Activated naive CD8-positive, alpha-beta T cell (primary cell): ENCODE data around the gene TRIAP1.
"Not testable (repeated sequence)": the region's sequence is repeated elsewhere in the genome, so short reads cannot be mapped to it uniquely, and the experiment has no call there.

Experiments
- H3K27ac Mint-ChIP-seq: one replicate; pipeline ENCODE4 v1.8.0; 2021; ENCODE audit warnings: mixed read lengths
- H3K27me3 Mint-ChIP-seq: one replicate; pipeline ENCODE4 v1.8.0; 2021; ENCODE audit warnings: mixed read lengths
- H3K36me3 Mint-ChIP-seq: one replicate; pipeline ENCODE4 v1.8.0; 2021; ENCODE audit warnings: mixed read lengths
- H3K4me1 Mint-ChIP-seq: one replicate; pipeline ENCODE4 v1.8.0; 2021; ENCODE audit warnings: low read depth, mixed read lengths
- H3K4me3 Mint-ChIP-seq: one replicate; pipeline ENCODE4 v1.8.0; 2021; ENCODE audit warnings: mild to moderate bottlenecking, mixed read lengths
- H3K9me3 Mint-ChIP-seq: one replicate; pipeline ENCODE4 v1.8.0; 2021; ENCODE audit warnings: low read depth, mixed read lengths

TRIAP1 gene

DNA sequence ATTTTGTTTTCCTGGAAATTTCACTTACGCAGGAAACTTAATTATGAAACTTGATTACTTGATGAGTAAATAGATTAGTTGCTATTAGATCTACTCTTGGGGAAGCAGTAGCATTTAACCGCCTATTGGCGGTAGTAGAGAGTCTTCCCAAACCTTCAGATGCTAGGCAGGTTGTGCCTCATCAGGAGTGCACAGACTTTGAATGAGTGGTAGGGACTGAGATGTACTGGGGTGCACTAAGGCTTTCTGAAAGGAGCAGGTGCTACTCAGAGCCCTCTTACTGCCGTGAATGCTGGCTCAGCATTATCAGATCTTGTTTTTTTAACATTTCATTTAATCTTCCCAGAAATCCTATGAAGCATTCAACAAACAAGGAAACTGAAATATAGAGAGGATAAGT is 7.8 kb upstream of the TRIAP1 start:
- peaks cover 14% of the 10 kb centered on the region for H3K4me1 Mint-ChIP-seq
- no peaks in the 10 kb centered on the region for H3K27me3 Mint-ChIP-seq
- H3K4me3 Mint-ChIP-seq = no peak overlapping the region
- no peak overlapping the region for H3K27ac Mint-ChIP-seq
- no peaks in the 10 kb centered on the region for H3K36me3 Mint-ChIP-seq
- H3K9me3 Mint-ChIP-seq = no peaks in the 10 kb centered on the region

DNA sequence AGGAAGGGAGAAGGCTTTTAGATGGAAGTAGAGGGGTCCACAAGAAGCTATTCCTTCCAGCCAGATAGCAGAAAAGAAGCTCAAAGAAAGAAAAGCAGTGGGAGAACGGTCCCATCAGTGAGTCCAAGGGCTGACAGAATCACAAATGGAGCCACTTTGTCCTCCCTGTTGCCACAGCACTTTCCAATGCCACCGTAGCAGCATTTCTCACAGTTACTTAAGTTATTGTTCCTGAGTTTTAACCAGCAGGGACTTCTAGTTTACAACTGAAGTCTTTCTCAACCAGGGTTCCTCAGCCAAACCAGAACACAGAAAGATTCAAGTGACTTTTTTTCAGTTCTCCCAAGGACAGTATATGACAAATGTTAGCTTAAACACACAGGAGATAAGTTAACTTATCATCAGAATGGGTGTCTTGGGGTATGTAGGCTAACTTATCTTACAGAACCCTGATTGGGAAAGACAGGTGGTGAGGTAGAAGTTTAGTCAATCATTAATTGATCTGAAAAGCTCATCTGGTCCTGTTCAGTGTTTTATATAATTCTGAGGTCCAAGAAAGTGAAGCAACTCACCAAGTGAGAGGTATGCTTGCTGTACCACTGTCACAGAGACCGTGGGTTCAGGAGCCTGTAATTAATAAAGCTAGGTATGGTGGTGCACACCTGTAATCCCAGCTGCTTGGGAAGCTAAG is 7.0 kb upstream of the TRIAP1 start:
- H3K27ac Mint-ChIP-seq = no peak overlapping the region
- H3K4me1 Mint-ChIP-seq = peaks cover 14% of the 10 kb centered on the region
- no peaks in the 10 kb centered on the region for H3K27me3 Mint-ChIP-seq
- no peaks in the 10 kb centered on the region for H3K9me3 Mint-ChIP-seq
- no peak overlapping the region for H3K4me3 Mint-ChIP-seq
- H3K36me3 Mint-ChIP-seq = no peaks in the 10 kb centered on the region

DNA sequence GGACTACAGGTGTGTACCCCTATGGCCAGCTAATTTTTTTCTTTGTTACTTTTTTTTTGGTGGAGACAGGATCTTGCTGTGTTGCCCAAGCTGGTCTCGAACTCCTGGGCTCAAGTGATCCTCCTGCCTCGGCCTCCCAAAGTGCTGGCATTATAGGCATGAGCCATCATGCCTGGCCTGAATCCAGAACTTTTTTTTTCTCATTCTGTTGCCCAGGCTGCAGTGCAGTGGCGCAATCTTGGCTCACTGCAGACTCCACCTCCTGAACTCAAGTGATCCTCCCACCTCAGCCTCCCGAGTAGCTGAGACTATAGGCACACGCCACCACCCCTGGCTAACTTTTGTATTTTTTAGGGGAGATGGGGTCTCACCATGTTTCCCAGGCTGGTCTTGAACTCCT is 6.3 kb upstream of the TRIAP1 start:
- H3K4me1 Mint-ChIP-seq = peaks cover 17% of the 10 kb centered on the region
- not testable (repeated sequence) for H3K4me3 Mint-ChIP-seq, H3K9me3 Mint-ChIP-seq, H3K27ac Mint-ChIP-seq, H3K27me3 Mint-ChIP-seq, H3K36me3 Mint-ChIP-seq

DNA sequence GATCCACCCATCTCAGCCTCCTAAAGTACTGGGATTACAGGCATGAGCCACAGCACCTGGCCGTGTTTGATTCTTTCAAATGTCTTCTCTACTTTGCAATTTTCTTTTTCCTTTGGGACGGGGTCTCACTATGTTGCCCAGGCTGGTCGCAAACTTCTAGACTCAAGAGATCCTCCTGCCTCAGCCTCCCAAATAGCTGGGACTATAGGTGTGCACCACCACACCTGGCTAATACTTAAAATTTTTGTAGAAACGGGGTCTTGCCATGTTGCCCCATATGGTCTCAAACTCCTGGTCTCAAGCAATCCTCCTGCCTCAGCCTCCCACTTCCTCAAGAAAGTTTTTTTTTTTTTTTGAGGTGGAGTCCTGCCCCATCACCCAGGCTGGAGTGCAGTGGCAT is 1.8 kb upstream of the TRIAP1 start:
- no peak overlapping the region for H3K27ac Mint-ChIP-seq
- H3K9me3 Mint-ChIP-seq = no peaks in the 10 kb centered on the region
- peaks cover 3% of the 10 kb centered on the region for H3K36me3 Mint-ChIP-seq
- H3K4me1 Mint-ChIP-seq = peaks cover 34% of the 10 kb centered on the region
- H3K27me3 Mint-ChIP-seq = no peaks in the 10 kb centered on the region
- peak overlapping the region; percentile 97 for H3K4me3 Mint-ChIP-seq

DNA sequence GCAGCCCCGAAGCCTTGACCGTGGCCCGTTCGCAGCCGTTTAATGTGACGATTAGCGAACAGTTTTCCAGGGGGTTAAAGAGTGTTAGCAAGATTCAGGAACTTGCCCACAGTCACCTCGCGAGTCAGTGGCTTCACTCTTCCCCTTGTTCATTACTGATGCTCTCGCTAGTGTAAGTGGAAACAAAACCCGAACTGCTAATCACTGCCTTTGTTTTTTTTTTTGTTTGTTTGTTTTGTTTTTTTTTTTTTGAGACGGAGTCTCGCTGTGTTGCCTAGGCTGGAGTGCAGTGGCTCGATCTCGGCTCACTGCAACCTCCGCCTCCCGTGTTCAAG is 627 bp upstream of the TRIAP1 start:
- peak overlapping the region; percentile 97 for H3K4me3 Mint-ChIP-seq
- not testable (repeated sequence) for H3K9me3 Mint-ChIP-seq, H3K36me3 Mint-ChIP-seq, H3K27me3 Mint-ChIP-seq
- peaks cover 38% of the 10 kb centered on the region for H3K4me1 Mint-ChIP-seq
- H3K27ac Mint-ChIP-seq = peak overlapping the region; percentile 98

DNA sequence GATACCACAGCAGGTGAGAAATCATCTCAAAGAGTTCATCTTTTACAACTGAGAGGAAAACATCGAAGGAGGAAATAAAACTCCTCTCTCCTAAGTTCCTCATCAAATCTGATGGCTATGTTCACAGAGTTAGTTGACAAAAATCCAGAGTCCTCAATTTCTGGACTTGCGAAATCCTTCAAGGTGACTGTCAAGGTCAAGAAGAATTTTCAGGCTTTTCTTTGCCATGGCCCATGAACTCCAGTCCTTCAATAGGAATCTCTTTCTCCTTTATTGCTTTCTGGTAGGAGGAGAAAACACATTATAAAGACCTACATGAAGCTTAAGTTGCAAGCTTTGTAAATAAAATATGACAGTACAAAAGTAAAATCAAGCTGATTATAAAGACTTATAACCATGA is 1.5 kb downstream of the TRIAP1 start:
- Mint-ChIP-seq H3K9me3 (no peaks in the 10 kb centered on the region), H3K27me3 (no peaks in the 10 kb centered on the region), H3K4me1 (peaks cover 46% of the 10 kb centered on the region), H3K36me3 (peaks cover 3% of the 10 kb centered on the region), H3K27ac (peak overlapping the region; percentile 98), H3K4me3 (peak overlapping the region; percentile 97)

DNA sequence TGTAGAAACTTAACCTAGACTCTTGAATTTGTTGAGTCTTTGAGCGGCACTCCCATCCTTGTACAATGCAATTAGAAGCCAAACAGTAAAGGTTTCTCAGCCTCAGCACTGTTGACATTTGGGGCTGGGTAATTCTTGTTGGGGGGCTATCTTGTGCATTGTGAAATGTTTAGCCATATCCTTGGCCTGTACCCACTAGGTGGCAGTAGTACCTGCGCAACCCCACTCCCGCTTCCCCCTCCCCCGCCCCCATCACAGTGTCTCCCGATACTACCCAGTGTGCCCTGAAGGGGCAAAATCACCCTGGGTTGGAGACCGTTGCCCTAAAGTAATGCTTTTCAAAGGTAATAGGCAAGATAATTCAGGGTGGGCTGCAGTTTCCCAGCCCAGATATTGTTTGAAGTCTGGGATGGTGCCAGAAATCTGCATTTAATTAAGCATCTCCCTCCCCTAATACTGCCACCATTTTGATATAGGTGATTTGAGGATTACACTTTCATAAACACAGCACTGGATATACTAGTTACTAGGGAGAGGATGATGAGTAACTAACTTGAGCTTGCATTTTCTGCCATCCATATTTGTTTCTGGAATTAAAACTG is 6.4 kb downstream of the TRIAP1 start:
- no peaks in the 10 kb centered on the region for H3K27me3 Mint-ChIP-seq
- H3K27ac Mint-ChIP-seq = no peak overlapping the region
- no peaks in the 10 kb centered on the region for H3K9me3 Mint-ChIP-seq
- H3K36me3 Mint-ChIP-seq = peaks cover 3% of the 10 kb centered on the region
- H3K4me1 Mint-ChIP-seq = peaks cover 45% of the 10 kb centered on the region
- peak overlapping the region; percentile 73 for H3K4me3 Mint-ChIP-seq

DNA sequence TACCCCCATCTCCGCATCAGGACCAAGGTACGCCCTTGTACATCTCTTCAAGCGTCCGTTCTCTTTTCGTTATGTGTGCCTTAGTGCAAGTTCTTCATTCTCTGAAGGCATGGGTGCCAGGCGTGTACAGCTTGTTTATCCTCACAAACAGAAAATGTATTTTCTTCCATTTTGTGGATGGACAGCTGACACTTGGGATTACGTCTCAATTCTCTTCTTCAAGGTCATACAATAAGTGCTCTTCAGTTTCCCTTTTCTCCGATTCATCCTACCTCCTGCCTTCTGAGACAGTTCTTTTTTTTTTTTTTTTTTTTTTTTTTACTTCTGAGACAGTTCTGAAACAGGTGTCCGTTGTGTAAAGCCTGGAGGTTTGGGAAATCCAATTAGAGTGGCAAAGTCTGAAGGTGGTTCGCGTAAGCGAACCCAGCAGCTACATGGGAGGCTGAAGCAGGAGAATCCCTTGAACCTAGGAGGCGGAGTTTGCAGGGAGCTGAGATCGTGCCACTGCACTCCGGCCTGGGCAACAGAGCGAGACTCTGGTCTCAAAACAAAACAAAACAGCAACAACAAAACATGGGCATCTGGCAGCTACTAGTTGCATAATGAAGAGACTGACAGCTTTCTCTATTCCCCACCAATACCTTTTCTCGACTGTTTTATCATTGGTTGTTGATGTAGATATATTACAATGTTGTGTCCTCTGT is 7.5 kb downstream of the TRIAP1 start:
- Mint-ChIP-seq H3K36me3 (no peaks in the 10 kb centered on the region), H3K4me3 (peak overlapping the region; percentile 99), H3K9me3 (no peaks in the 10 kb centered on the region), H3K27ac (peak overlapping the region; percentile 98), H3K27me3 (no peaks in the 10 kb centered on the region), H3K4me1 (peaks cover 34% of the 10 kb centered on the region)

DNA sequence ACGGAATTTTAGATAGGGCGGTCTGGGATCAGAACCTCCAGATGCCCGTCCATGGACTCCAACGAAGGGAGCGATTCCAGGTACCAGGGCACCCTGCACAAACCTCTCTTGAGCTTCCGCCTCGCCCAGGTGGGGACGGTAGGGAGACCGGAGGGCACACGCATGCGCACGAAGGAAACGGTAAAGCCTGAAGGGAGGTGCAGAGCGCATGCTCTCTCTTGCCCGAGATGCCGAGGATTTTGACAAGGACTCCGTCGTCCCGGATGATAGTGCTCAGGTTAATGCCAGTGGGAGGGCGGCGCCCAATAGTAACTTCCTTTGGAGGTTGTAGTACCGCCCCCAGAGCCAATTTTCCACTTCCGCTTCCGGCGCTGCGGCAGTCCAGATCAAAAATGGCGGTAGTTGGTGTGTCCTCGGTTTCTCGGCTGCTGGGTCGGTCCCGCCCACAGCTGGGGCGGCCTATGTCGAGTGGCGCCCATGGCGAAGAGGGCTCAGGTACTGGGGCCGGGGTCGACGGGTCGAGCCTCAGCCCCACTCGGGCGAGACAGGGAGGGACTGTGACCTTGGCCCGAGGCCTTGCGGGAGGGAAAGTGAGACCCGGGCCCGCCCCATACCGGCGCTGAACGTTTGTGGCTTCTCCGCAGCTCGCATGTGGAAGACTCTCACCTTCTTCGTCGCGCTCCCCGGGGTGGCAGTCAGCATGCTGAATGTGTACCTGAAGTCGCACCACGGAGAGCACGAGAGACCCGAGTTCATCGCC is 8.3 kb downstream of the TRIAP1 start, which contains the start of gene COX6A1:
Gene COX6A1, plus strand, starts transcription at position 379 of the 760 bp plus-strand sequence. Its CDS starts 14 bp downstream, at position 393.
- Mint-ChIP-seq H3K27me3 (no peaks in the 10 kb centered on the region), H3K36me3 (no peaks in the 10 kb centered on the region), H3K9me3 (no peaks in the 10 kb centered on the region), H3K27ac (peak within 1 kb of the TSS; percentile 98), H3K4me3 (peak within 1 kb of the TSS; percentile 99), H3K4me1 (peaks cover 33% of the 10 kb centered on the region)

DNA sequence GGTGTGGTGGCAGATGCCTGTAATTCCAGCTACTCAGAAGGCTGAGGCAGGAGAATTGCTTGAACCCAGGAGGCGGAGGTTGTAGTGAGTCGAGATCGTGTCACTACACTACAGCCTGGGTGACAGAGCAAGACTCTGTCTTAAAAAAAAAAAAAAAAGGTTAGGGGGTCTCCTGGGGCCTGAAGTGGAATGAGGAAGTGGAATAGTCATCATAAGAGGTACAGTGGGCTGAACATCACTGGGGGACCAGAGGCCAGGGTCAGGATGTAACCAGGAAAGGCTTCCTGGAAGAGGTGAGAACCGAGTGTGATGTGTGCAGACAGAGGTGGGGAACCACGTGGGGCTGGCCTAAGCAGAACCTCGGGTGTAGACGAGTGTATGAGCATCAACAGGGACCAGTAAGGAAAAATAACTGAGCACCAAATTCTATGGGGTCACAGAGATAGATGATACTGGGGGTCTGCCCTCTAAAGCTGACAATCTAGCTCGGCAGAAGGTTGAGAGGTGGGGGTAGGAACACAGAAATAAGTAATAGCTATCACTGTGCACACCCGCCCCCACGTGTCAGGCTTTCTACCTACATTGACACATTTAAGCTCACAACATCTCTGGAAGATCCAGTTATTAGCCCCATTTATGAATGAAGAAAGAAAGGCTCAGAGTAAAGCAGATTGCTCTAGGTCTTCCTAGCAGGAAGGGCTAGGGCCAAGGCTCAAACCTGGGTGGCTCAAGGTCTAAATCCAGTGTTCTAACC is 13.2 kb downstream of the TRIAP1 start:
- H3K27me3 Mint-ChIP-seq = no peaks in the 10 kb centered on the region
- H3K4me1 Mint-ChIP-seq = peaks cover 11% of the 10 kb centered on the region
- H3K9me3 Mint-ChIP-seq = no peaks in the 10 kb centered on the region
- H3K36me3 Mint-ChIP-seq = no peaks in the 10 kb centered on the region
- H3K27ac Mint-ChIP-seq = no peak overlapping the region
- no peak overlapping the region for H3K4me3 Mint-ChIP-seq

DNA sequence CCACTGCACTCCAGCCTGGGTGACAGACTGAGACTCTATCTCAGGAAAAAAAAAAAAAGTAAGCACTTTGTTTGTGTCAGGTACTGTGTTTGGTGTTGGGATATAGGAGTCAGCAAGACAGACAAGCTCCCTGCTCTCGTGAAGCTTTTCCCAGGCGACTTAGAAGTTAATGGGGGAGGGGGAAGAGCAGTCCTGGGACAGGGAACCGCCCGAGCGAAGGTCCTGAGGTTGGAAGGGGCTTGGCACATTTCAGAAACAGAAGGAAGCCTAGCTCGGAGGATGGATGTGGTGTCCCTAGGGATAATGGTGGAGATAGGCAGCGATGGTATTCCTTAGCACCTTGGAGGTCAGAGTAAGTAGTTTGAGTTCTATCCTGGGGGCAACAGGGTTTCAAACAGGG is 16.8 kb downstream of the TRIAP1 start:
- no peaks in the 10 kb centered on the region for H3K27me3 Mint-ChIP-seq
- H3K36me3 Mint-ChIP-seq = no peaks in the 10 kb centered on the region
- H3K9me3 Mint-ChIP-seq = no peaks in the 10 kb centered on the region
- H3K4me1 Mint-ChIP-seq = peaks cover 4% of the 10 kb centered on the region
- H3K27ac Mint-ChIP-seq = no peak overlapping the region
- no peak overlapping the region for H3K4me3 Mint-ChIP-seq

DNA sequence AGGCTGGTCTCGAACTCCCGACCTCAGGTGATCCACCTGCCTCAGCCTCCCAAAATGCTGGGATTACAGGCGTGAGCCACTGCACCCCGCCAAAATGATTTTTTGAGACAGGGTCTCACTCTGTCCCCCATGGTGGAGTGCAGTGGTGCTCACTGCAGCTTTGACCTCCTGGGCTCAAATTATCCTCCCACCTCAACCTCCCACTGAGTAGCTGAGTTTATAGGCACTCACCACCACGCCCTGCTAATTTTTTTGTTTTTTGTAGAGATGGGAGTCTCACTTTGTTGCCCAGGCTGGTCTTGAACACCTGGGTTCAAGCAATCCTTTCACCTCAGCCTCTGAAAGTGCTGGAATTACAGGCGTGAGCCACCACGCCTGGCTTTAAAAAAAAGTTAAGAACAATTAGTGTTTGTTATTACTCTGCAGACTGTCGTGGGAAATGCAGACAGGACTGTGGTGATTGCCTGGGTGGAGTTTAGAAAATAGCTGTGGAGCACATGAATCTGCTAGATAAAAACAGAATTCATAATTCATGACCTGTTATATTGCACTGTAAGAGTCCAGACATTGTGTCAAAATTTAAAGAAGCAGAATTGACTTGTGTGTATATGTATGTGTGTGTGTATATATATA is 17.5 kb downstream of the TRIAP1 start:
- H3K36me3 Mint-ChIP-seq = no peaks in the 10 kb centered on the region
- H3K4me3 Mint-ChIP-seq = no peak overlapping the region
- H3K27ac Mint-ChIP-seq = no peak overlapping the region
- H3K27me3 Mint-ChIP-seq = no peaks in the 10 kb centered on the region
- no peaks in the 10 kb centered on the region for H3K9me3 Mint-ChIP-seq
- H3K4me1 Mint-ChIP-seq = peaks cover 4% of the 10 kb centered on the region

DNA sequence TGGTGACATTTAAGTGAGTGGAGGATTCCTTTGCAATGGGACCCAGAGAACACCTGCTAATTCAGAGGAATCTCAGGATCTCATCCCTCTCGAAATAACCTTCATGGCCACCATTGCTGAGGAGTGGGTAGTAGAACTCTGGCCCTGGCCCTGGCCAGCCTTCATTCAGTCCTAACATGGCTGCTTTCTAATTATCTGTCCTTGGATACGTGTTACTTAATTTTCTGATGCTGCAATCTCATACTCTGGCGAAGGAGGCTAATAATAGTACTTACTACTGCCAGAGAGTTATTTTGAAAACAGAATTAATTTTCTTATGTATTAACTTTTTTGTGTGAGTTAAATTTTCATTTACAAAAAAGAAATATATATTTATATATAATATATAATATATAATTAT is 20.4 kb downstream of the TRIAP1 start:
- Mint-ChIP-seq H3K27me3 (no peaks in the 10 kb centered on the region), H3K4me1 (peaks cover 2% of the 10 kb centered on the region), H3K9me3 (no peaks in the 10 kb centered on the region), H3K36me3 (no peaks in the 10 kb centered on the region), H3K4me3 (no peak overlapping the region), H3K27ac (no peak overlapping the region)

DNA sequence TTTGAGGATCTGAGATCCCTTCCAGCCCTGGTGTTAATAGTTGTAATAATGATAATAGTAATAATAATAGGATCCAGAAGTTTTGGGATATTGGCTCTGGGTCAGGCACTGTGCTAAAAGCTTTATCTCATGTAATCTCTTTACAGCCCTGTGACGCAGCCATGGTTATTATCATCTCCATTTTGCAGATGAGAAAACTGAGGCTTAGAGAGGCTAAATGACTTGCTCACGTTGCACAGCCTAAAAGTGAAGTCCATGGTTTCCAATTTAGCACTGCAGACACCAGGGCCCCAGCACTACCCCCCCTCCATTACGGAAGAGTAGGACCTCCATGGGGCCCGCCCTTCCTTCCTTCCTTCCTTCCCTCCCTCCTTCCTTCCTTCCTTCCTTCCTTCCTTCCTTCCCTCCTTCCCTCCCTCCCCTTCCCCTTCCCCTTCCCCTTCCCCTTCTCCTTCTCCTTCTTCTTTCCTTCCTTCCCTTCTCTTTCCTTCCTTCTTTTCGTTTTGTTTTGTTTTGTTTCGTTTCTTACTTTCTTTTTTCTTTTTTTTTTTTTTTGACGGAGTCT is 23.2 kb downstream of the TRIAP1 start:
- no peaks in the 10 kb centered on the region for H3K9me3 Mint-ChIP-seq
- H3K4me1 Mint-ChIP-seq = no peaks in the 10 kb centered on the region
- no peaks in the 10 kb centered on the region for H3K27me3 Mint-ChIP-seq
- no peak overlapping the region for H3K4me3 Mint-ChIP-seq
- H3K27ac Mint-ChIP-seq = no peak overlapping the region
- H3K36me3 Mint-ChIP-seq = no peaks in the 10 kb centered on the region
